ENCODE results near the gene CA12.

DNA sequence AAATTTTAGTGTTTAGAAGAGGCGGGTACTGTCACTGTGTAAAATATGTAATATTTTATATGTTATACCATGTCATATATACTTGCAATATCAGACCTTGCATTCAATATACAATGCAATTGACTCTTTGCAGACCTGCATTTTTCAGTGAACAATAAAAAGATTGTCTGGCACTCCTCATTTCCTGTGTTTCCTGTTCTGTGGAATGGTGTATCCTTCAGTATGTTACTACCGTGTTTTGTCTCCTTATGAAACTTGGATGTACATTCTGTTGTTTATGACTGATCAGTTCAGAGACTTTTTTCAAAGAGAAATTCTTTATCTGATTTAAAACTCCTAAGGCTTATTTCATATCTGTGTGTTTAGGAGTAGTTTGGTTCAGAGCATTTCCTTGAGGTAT lies 72.7 kb downstream of the CA12 start:
- TF ChIP-seq RAD21 (IDR thresholded peaks at IDR 0.05 in 1 of 2, conservative IDR thresholded peaks at IDR 0.05 in 1 of 2; ENCODE audit: low read depth in 2 of 2, low read length in 2 of 2) (no peak), YY1 (IDR thresholded peaks at IDR 0.05; ENCODE audit: low read depth, low read length) (no peak), POLR2A (IDR thresholded peaks at IDR 0.05; ENCODE audit: control extremely low read depth in 1 of 2, low read depth in 2 of 2, low read length in 2 of 2) (no peak), HDAC6 (IDR thresholded peaks at IDR 0.05; ENCODE audit: low read depth, low read length) (no peak), EZH2 (IDR thresholded peaks at IDR 0.05; ENCODE audit: low read depth, low read length, severe bottlenecking) (no peak), EP300 (IDR thresholded peaks at IDR 0.05; ENCODE audit: borderline replicate concordance in 1 of 2, low read depth in 2 of 2, low read length in 2 of 2) (no peak), BACH1 (IDR thresholded peaks at IDR 0.05; ENCODE audit: low read length) (no peak), POLR2AphosphoS5 (IDR thresholded peaks at IDR 0.05; ENCODE audit: low read depth, low read length) (no peak), SIX5 (IDR thresholded peaks at IDR 0.05; ENCODE audit: low read depth, low read length) (no peak), SP4 (IDR thresholded peaks at IDR 0.05; ENCODE audit: low read length) (no peak), ASH2L (IDR thresholded peaks at IDR 0.05; ENCODE audit: low read length) (no peak), ZNF274 (IDR thresholded peaks at IDR 0.05; ENCODE audit: borderline replicate concordance, extremely low read depth, low read length) (no peak)
- TF ChIP-seq, protein P1, sequence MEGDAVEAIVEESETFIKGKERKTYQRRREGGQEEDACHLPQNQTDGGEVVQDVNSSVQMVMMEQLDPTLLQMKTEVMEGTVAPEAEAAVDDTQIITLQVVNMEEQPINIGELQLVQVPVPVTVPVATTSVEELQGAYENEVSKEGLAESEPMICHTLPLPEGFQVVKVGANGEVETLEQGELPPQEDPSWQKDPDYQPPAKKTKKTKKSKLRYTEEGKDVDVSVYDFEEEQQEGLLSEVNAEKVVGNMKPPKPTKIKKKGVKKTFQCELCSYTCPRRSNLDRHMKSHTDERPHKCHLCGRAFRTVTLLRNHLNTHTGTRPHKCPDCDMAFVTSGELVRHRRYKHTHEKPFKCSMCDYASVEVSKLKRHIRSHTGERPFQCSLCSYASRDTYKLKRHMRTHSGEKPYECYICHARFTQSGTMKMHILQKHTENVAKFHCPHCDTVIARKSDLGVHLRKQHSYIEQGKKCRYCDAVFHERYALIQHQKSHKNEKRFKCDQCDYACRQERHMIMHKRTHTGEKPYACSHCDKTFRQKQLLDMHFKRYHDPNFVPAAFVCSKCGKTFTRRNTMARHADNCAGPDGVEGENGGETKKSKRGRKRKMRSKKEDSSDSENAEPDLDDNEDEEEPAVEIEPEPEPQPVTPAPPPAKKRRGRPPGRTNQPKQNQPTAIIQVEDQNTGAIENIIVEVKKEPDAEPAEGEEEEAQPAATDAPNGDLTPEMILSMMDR (IDR thresholded peaks at IDR 0.05; ENCODE audit: control extremely low read depth in 1 of 3, insufficient read depth in 1 of 3, low read depth in 1 of 3, low read length in 3 of 3), result no peak
- TF ChIP-seq, protein P2, sequence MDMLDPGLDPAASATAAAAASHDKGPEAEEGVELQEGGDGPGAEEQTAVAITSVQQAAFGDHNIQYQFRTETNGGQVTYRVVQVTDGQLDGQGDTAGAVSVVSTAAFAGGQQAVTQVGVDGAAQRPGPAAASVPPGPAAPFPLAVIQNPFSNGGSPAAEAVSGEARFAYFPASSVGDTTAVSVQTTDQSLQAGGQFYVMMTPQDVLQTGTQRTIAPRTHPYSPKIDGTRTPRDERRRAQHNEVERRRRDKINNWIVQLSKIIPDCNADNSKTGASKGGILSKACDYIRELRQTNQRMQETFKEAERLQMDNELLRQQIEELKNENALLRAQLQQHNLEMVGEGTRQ (IDR thresholded peaks at IDR 0.05; ENCODE audit: low read length), result no peak
